PC-9 (cell line): ENCODE results near the gene METTL26. TPM values are rescaled to one million over a fixed set of nuclear protein-coding genes. Genes with fewer than 3 reads are reported as not detected.
A peak's percentile ranks its signal among the peaks of the same experiment; 100 is the strongest.

ENCODE experiments used
- BruUV-seq: library from RNA; stranded (reverse); fragments of 400-500 nt; replicated peaks from 2 replicates; lab custom pipeline; 2021; lab: Mats Ljungman, UMichigan
- CTCF ChIA-PET: fragments of 300-600 bp; sonication (Branson Sonifier 250); formaldehyde crosslinking; loops from one replicate; lab custom pipeline; 2022; ENCODE audit warnings: antibody characterized with exemption; lab: Charles Lee
- POLR2A ChIA-PET: fragments of 300-600 bp; sonication (Branson Sonifier 250); formaldehyde crosslinking; loops from one replicate; lab custom pipeline; 2022; ENCODE audit warnings: antibody characterized with exemption; ENCODE audit not compliant: unreplicated experiment; lab: Charles Lee
- DNase-seq, 2 experiments: peaks; one replicate each; pipeline versions ENCODE4 v3.0.0 to v3.0.0-alpha.2; 2015 to 2022; ENCODE audit warnings: mixed read lengths in 1 of 2
- H2AFZ ChIP-seq: fragments of 200-600 bp; sonication (generic); 2 replicates; pipeline ENCODE4 v1.8.1; 2017; ENCODE audit warnings: antibody characterized with exemption
- H3F3A ChIP-seq: fragments of 200-600 bp; sonication (generic); 2 replicates; pipeline ENCODE4 v1.8.1; 2017; ENCODE audit warnings: antibody characterized with exemption, mild to moderate bottlenecking, low read depth; ENCODE audit not compliant: insufficient read depth
- H3K27ac ChIP-seq: fragments of 200-600 bp; sonication (generic); 2 replicates; pipeline ENCODE4 v1.6.1; 2016; ENCODE audit warnings: mixed run types
- H3K27me3 ChIP-seq: fragments of 200-600 bp; sonication (generic); 2 replicates; pipeline ENCODE4 v1.6.1; 2016; ENCODE audit warnings: low read depth, mixed run types; ENCODE audit not compliant: insufficient read depth
- H3K36me3 ChIP-seq: fragments of 200-600 bp; sonication (generic); 2 replicates; pipeline ENCODE4 v1.6.1; 2016; ENCODE audit warnings: low read depth, mixed run types
- H3K4me1 ChIP-seq: fragments of 200-600 bp; sonication (generic); replicated peaks from 2 replicates; pipeline ENCODE4 v1.6.1; 2016; ENCODE audit warnings: mixed run types; ENCODE audit not compliant: insufficient read depth
- H3K4me2 ChIP-seq: fragments of 200-600 bp; sonication (generic); 2 replicates; pipeline ENCODE4 v1.6.1; 2017; ENCODE audit warnings: mixed run types
- H3K4me3 ChIP-seq: fragments of 200-600 bp; sonication (generic); 2 replicates; pipeline ENCODE4 v1.6.1; 2016; ENCODE audit warnings: mixed run types
- H3K79me2 ChIP-seq: fragments of 200-600 bp; sonication (generic); 2 replicates; pipeline ENCODE4 v1.6.1; 2017; ENCODE audit warnings: low read depth, mixed run types
- H3K9me2 ChIP-seq: fragments of 200-600 bp; sonication (generic); 2 replicates; pipeline ENCODE4 v1.8.1; 2017; ENCODE audit warnings: mild to moderate bottlenecking; ENCODE audit not compliant: insufficient read depth
- H3K9me3 ChIP-seq: fragments of 200-600 bp; sonication (generic); 2 replicates; pipeline ENCODE4 v1.8.1; 2016; ENCODE audit warnings: low read depth; ENCODE audit not compliant: insufficient read depth
- H4K20me1 ChIP-seq: fragments of 200-600 bp; sonication (generic); 2 replicates; pipeline ENCODE4 v1.8.1; 2017; ENCODE audit not compliant: insufficient read depth
- EZH2 ChIP-seq: fragments of 200-600 bp; sonication (generic); IDR thresholded peaks from 2 replicates; pipeline ENCODE4 v1.8.0; 2017; ENCODE audit warnings: antibody characterized with exemption, low read depth
- intact Hi-C: fragments of 100-400 bp; cut with micrococcal nuclease; formaldehyde crosslinking; loops from one replicate; pipeline ENCODE4 v1.10.0; 2022; ENCODE audit not compliant: unreplicated experiment
- total RNA-seq: library from RNA; stranded (reverse); gene quantifications from 2 replicates; pipeline ENCODE4 v1.2.3, GENCODE V29; 2021
- TF ChIP-seq, protein P1 (sequence below): fragments of 200-600 bp; sonication (generic); conservative IDR thresholded peaks from 2 replicates; pipeline ENCODE4 v1.6.1; 2017; ENCODE audit warnings: mixed run types, antibody characterized with exemption, mild to moderate bottlenecking, moderate library complexity

The METTL26 gene
- total RNA-seq, 1 experiment from 2014 or later: 144 TPM

DNA sequence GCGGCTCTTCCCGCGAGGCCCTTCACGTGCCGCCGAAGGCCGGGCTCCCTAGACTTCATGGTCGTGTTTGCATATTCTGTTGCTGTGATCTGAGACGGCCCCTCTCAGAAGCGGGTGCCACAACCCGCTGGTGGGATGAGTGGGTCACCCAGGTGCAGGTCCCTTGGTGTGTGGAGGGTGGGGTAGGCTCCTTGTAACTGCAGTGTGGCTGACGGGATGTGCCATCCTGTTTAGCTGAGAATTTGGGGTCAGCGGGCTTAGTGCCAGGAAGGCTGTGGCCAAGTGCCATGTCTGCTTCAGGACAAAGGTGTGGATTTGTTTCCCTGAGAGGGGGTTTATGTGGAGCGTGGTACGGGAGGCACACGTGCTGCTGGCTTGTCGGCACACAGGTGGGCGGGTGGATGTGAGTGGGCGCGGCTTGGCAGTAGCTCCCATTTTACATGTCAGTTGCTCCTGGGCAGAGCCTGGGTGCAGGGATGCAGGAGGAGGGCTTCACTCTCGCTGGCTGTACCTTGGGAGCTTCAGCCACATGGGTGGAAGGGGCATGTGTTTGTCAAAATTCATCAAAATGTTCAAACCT is 14.5 kb downstream of the METTL26 start:
- no peak overlapping the region for H2AFZ ChIP-seq
- peaks cover 26% of the 10 kb centered on the region for H3F3A ChIP-seq
- H3K27ac ChIP-seq: no peak overlapping the region
- intact Hi-C loops: no loop called here
- ChIA-PET POLR2A (interaction anchor here (1.0 to 1.1 kb wide), 3 partner anchors 28 to 36 kb away, joined by 4 to 7 read pairs (median 6); no protein-coding TSS in a partner anchor), CTCF (no interaction called here)
- TF ChIP-seq EZH2: no peak
- TF ChIP-seq, protein P1, sequence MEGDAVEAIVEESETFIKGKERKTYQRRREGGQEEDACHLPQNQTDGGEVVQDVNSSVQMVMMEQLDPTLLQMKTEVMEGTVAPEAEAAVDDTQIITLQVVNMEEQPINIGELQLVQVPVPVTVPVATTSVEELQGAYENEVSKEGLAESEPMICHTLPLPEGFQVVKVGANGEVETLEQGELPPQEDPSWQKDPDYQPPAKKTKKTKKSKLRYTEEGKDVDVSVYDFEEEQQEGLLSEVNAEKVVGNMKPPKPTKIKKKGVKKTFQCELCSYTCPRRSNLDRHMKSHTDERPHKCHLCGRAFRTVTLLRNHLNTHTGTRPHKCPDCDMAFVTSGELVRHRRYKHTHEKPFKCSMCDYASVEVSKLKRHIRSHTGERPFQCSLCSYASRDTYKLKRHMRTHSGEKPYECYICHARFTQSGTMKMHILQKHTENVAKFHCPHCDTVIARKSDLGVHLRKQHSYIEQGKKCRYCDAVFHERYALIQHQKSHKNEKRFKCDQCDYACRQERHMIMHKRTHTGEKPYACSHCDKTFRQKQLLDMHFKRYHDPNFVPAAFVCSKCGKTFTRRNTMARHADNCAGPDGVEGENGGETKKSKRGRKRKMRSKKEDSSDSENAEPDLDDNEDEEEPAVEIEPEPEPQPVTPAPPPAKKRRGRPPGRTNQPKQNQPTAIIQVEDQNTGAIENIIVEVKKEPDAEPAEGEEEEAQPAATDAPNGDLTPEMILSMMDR: no peak
- H3K27me3 ChIP-seq: no peaks in the 10 kb centered on the region
- H3K36me3 ChIP-seq: no peaks in the 10 kb centered on the region
- H3K4me1 ChIP-seq: peaks cover 8% of the 10 kb centered on the region
- no TSS peak for BruUV-seq
- peak overlapping the region; percentile 25 for H3K4me2 ChIP-seq
- H4K20me1 ChIP-seq: peaks cover 12% of the 10 kb centered on the region; the same call in 1 of the 2 replicates
- H3K9me2 ChIP-seq: no peaks in the 10 kb centered on the region
- no peaks in the 10 kb centered on the region for H3K9me3 ChIP-seq
- no peak overlapping the region for H3K4me3 ChIP-seq
- H3K79me2 ChIP-seq: no peaks in the 10 kb centered on the region
- no peak for DNase-seq

DNA sequence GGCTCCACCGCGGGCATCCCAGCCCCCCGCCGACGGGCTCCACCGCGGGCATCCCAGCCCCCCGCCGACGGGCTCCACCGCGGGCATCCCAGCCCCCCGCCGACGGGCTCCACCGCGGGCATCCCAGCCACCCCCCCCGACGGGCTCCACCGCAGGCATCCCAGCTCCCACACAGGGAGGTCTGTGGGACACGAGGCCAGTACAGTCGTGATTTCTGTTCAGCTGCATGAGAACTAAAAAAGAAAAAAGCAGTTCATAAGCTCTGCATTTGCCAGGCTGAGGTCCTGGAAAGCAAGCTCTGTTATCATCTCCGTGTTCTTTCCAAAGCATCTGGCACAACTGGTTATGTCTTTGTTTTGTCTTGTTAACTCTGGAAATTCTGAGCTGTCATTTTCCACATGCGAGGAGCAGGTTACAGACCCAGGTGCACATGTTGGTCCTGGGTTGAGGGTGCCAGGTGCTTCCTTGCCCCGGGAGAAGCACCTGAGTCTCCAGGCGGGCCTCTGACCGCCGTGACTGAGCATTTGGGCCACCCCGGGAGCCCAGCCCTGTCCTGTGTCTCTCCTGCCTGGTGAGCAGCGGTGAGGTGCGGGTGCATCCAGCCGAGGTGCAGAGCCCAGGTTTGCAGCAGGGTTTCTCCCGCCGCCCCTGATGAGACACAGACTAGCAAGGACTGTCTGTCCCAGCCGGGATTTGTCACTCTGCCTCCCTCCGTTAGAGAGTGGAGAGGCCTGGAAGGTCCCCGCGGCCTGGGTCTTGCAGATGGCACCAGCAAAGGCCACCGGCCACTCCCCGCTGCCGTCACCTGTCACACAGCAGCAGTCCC is 15.2 kb downstream of the METTL26 start:
- POLR2A ChIA-PET: no interaction called here
- no peak overlapping the region for H3K4me2 ChIP-seq
- DNase-seq: no peak

DNA sequence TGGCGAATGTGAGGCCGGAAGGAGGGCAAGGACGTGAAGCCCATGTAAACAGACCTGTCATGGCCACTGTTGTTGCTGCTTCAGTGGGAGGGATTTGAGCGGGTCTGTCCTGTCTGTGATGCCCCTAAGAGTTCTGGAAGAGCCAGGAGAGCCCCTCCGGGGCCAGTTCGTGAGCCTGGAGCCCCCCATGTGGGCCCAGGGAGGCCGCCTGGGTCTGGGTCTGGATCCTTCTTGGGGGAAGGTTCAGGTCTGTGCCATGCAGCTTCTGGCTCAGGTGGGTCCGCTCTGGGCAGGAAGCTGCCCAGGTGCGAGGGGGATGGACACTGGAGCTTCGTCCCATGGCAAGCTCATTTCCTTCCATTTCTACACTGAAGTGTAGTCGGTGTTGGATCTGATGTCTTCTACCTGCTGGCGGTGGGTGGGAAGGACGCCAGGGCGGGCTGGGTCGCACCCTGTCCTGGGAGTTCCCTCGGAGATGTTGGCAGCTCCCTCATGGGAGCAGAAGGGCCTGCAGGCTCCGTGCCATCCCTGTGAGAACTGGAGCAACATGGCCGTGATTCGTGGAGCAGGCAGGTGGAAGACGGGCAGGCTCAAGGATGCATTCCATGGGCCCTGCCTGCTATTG is 16.5 kb downstream of the METTL26 start:
- DNase-seq: no peak
- Histone ChIP-seq H3K36me3 (no peaks in the 10 kb centered on the region), H3K4me3 (no peak overlapping the region), H3K9me3 (no peaks in the 10 kb centered on the region), H2AFZ (no peak overlapping the region), H3K4me2 (no peak overlapping the region), H3K27ac (no peak overlapping the region), H3K4me1 (no peaks in the 10 kb centered on the region), H3K9me2 (no peaks in the 10 kb centered on the region), H3F3A (peaks cover 15% of the 10 kb centered on the region), H3K79me2 (0 out of 2 replicates have a peak, but pooled peaks cover 3% of the 10 kb centered on the region), H4K20me1 (peaks cover 14% of the 10 kb centered on the region; the same call in 1 of the 2 replicates), H3K27me3 (no peaks in the 10 kb centered on the region)
- ChIA-PET CTCF (no interaction called here), POLR2A (no interaction called here)
- TF ChIP-seq, protein P1: no peak
- TF ChIP-seq EZH2: no peak
- BruUV-seq: no TSS peak
- intact Hi-C loops: no loop called here

More for the DNA sequence above, 15.2 kb downstream of the METTL26 start:
- Histone ChIP-seq H3F3A (peaks cover 21% of the 10 kb centered on the region), H3K36me3 (no peaks in the 10 kb centered on the region), H3K79me2 (no peaks in the 10 kb centered on the region), H4K20me1 (peaks cover 14% of the 10 kb centered on the region; the same call in 1 of the 2 replicates), H2AFZ (no peak overlapping the region), H3K4me1 (peaks cover under 1% of the 10 kb centered on the region), H3K27me3 (no peaks in the 10 kb centered on the region), H3K9me2 (no peaks in the 10 kb centered on the region), H3K9me3 (no peaks in the 10 kb centered on the region), H3K27ac (no peak overlapping the region), H3K4me3 (no peak overlapping the region)
- no peak for TF ChIP-seq EZH2
- TF ChIP-seq, protein P1: no peak
- CTCF ChIA-PET: no interaction called here
- intact Hi-C loops: no loop called here
- no TSS peak for BruUV-seq
